Thyroid gland (tissue), 4 donors: ENCODE data around the gene PTCH1. TPM values are rescaled to one million over a fixed set of nuclear protein-coding genes. Genes with fewer than 3 reads are reported as not detected.

Experiments used
- DNase-seq, 2 donors: peaks; one replicate each; pipeline ENCODE4 v3.0.0-alpha.2; 2019
- H3K27ac ChIP-seq, 3 donors: fragments of 200-600 bp; sonication (generic); 1 replicate in 2 of 3; 2 replicates in 1 of 3; pipeline ENCODE4 v1.5.1; 2016 to 2019; ENCODE audit warnings: mild to moderate bottlenecking in 1 of 3, moderate library complexity in 1 of 3
- H3K27me3 ChIP-seq: fragments of 200-600 bp; sonication (generic); one replicate; pipeline ENCODE4 v1.5.1; 2019
- H3K36me3 ChIP-seq, 2 donors: fragments of 200-600 bp; sonication (generic); one replicate each; pipeline ENCODE4 v1.5.1; 2016 to 2019
- H3K4me1 ChIP-seq, 2 donors: fragments of 200-600 bp; sonication (generic); one replicate each; pipeline ENCODE4 v1.5.1; 2017 to 2019
- H3K4me3 ChIP-seq, 3 donors: fragments of 200-600 bp; sonication (generic); replicated peaks in 1 of 3; 1 replicate in 2 of 3; 2 replicates in 1 of 3; pipeline ENCODE4 v1.5.1; 2016; ENCODE audit warnings: mild to moderate bottlenecking in 1 of 3
- H3K9me3 ChIP-seq: fragments of 200-600 bp; sonication (generic); one replicate; pipeline ENCODE4 v1.5.1; 2017
- CTCF ChIP-seq, 6 experiments: fragments of 200-600 bp in 3 of 6; fragments of 450-650 bp in 3 of 6; sonication (generic) in 3 of 6; IDR thresholded peaks; one replicate each; pipeline ENCODE4 v1.5.1; 2016 to 2019; ENCODE audit warnings: antibody characterized with exemption in 6 of 6, mild to moderate bottlenecking in 2 of 6, inconsistent platforms in 1 of 6, moderate library complexity in 1 of 6
- POLR2A ChIP-seq, 2 donors: fragments of 450-650 bp; IDR thresholded peaks; one replicate each; pipeline ENCODE4 v1.6.1; 2017; ENCODE audit warnings: antibody characterized with exemption in 2 of 2, mild to moderate bottlenecking in 2 of 2, moderate library complexity in 1 of 2
- WGBS, 2 donors: methylation state at CpG; one replicate each; pipeline ENCODE4 v1.1.5; 2017; 5-methylcytosine and 5-hydroxymethylcytosine counted together
- intact Hi-C: fragments of 100-400 bp; cut with DNase I; formaldehyde crosslinking; loops from one replicate; pipeline ENCODE4 v1.15.1; 2023
- total RNA-seq, 4 donors: library from RNA; depleted of rRNA; stranded (reverse); fragments of >200 nt; gene quantifications; one replicate each; pipeline ENCODE4 v1.2.3, GENCODE V29; 2016

PTCH1 gene
- total RNA-seq, 4 donors from 2014 or later: 10.7 to 293 (median 16.3) TPM

- intact Hi-C loops: no loop called here
- 95 to 99% methylated on average over 3 of the region's 3 CpGs for WGBS, 2 donors
- Histone ChIP-seq H3K4me3 (no peak overlapping the region), H3K27me3 (no peaks in the 10 kb centered on the region), H3K27ac (no peak overlapping the region), H3K36me3 (peaks cover 14 to 15% of the 10 kb centered on the region in 2 donors), H3K9me3 (no peaks in the 10 kb centered on the region), H3K4me1 (peaks cover 26 to 35% of the 10 kb centered on the region in 2 donors)
- DNase-seq: no peak
- no peak for TF ChIP-seq CTCF (IDR thresholded peaks at IDR 0.05)
- TF ChIP-seq POLR2A (IDR thresholded peaks at IDR 0.05): no peak
Observed at GRCh38 chr9:95482621-95483020, 34.1 kb downstream of the PTCH1 start.

GRCh38 chr9:95481000-95481399 lies 35.8 kb downstream of the PTCH1 start:
- H3K27ac ChIP-seq: no peak overlapping the region
- H3K4me3 ChIP-seq: no peak overlapping the region
- DNase-seq: no peak
- H3K36me3 ChIP-seq: peaks cover 22 to 25% of the 10 kb centered on the region in 2 donors
- 97 to 98% methylated on average over 2 of the region's 2 CpGs for WGBS, 2 donors
- intact Hi-C loops: no loop called here
- H3K4me1 ChIP-seq: peaks cover 17 to 23% of the 10 kb centered on the region in 2 donors
- no peak for TF ChIP-seq POLR2A (IDR thresholded peaks at IDR 0.05)
- TF ChIP-seq CTCF (IDR thresholded peaks at IDR 0.05): no peak
- no peaks in the 10 kb centered on the region for H3K9me3 ChIP-seq
- H3K27me3 ChIP-seq: no peaks in the 10 kb centered on the region

GRCh38 chr9:95480346-95480745 lies 36.4 kb downstream of the PTCH1 start:
- no peak for TF ChIP-seq CTCF (IDR thresholded peaks at IDR 0.05)
- no peak for TF ChIP-seq POLR2A (IDR thresholded peaks at IDR 0.05)
- H3K36me3 ChIP-seq: peaks cover 29 to 31% of the 10 kb centered on the region in 2 donors
- no peak overlapping the region for H3K27ac ChIP-seq
- H3K9me3 ChIP-seq: no peaks in the 10 kb centered on the region
- no peak overlapping the region for H3K4me3 ChIP-seq
- DNase-seq: no peak
- WGBS, 2 donors: 86% methylated on average over 12 of the region's 12 CpGs
- peaks cover 10 to 17% of the 10 kb centered on the region in 2 donors for H3K4me1 ChIP-seq
- no peaks in the 10 kb centered on the region for H3K27me3 ChIP-seq
- intact Hi-C loops: no loop called here

GRCh38 chr9:95479330-95479729 lies 37.4 kb downstream of the PTCH1 start:
- H3K27ac ChIP-seq: no peak overlapping the region
- intact Hi-C loops: no loop called here
- no peak overlapping the region for H3K4me3 ChIP-seq
- DNase-seq: no peak
- H3K27me3 ChIP-seq: no peaks in the 10 kb centered on the region
- TF ChIP-seq POLR2A (IDR thresholded peaks at IDR 0.05) (no peak), CTCF (IDR thresholded peaks at IDR 0.05) (no peak)
- H3K36me3 ChIP-seq: peaks cover 34 to 37% of the 10 kb centered on the region in 2 donors
- WGBS, 2 donors: 91 to 93% methylated on average over 9 of the region's 9 CpGs
- H3K9me3 ChIP-seq: no peaks in the 10 kb centered on the region
- H3K4me1 ChIP-seq: peaks cover 3 to 8% of the 10 kb centered on the region in 2 donors

- Histone ChIP-seq H3K9me3 (no peaks in the 10 kb centered on the region), H3K36me3 (peaks cover 41 to 42% of the 10 kb centered on the region in 2 donors), H3K4me3 (no peak overlapping the region), H3K27me3 (no peaks in the 10 kb centered on the region), H3K27ac (no peak overlapping the region), H3K4me1 (no peaks in the 10 kb centered on the region)
- TF ChIP-seq CTCF (IDR thresholded peaks at IDR 0.05) (no peak), POLR2A (IDR thresholded peaks at IDR 0.05) (no peak)
- WGBS, 2 donors: 94 to 97% methylated on average over 5 of the region's 5 CpGs
- DNase-seq: no peak
- intact Hi-C loops: no loop called here
Observed at GRCh38 chr9:95478335-95478734, 38.4 kb downstream of the PTCH1 start.
